Measurements from ENCODE around the gene PRODH2.

- TF ChIP-seq CTCF (IDR thresholded peaks at IDR 0.05) (no peak), POLR2A (IDR thresholded peaks at IDR 0.05) (no peak)
Measured at GRCh38 chr19:35818445-35818844, 5.8 kb upstream of the PRODH2 start.
